Measurements from ENCODE around the gene SLC35F2. TPM values are rescaled to one million over a fixed set of nuclear protein-coding genes. Genes with fewer than 3 reads are reported as not detected.
A peak's percentile ranks its signal among the peaks of the same experiment; 100 is the strongest.

Gene SLC35F2
- total and polyA plus RNA-seq, 2 donors (not counting 1 experiment from before 2014, with no cell fraction given): 2.8 to 7.4 TPM

DNA sequence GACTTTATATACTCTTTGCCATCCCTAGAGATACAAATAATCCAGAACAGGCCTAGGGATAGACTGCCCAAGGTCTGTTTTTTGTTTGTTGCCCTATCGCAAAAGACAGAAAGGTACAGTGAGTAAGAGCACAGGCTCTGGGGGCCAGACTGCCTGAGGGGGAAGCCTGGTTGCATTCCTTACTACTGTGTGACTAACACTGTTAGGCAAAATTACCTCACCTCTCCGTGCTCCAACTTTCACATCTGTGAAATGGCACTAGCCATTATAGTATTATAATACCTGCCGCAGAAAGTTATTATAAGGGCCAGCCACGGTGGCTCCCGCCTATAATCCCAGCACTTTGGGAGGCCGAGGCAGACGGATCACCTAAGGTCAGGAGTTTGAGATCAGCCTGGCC is 14.5 kb downstream of the SLC35F2 start:
- Histone ChIP-seq H3K9me3 (ENCODE audit: control insufficient read depth, insufficient read depth, low read depth, low read length) (no peaks in the 10 kb centered on the region), H2AFZ (ENCODE audit: low read length) (no peak overlapping the region), H3K27me3 (ENCODE audit: control insufficient read depth, insufficient read depth, low read length) (no peaks in the 10 kb centered on the region), H3K27ac (ENCODE audit: insufficient read depth, low read length) (no peak overlapping the region), H3K4me3 (replicated peaks in 1 of 4; ENCODE audit: control extremely low read depth in 1 of 4, insufficient read depth in 1 of 4, low read depth in 3 of 4, low read length in 4 of 4) (no peak overlapping the region), H3K36me3 (ENCODE audit: control insufficient read depth, insufficient read depth, low read length) (no peaks in the 10 kb centered on the region), H3K9ac (ENCODE audit: insufficient read depth, low read length) (no peak overlapping the region), H3K4me1 (ENCODE audit: control insufficient read depth, extremely low read depth, insufficient read depth, low read length) (peaks cover 5% of the 10 kb centered on the region), H3K4me2 (ENCODE audit: extremely low read depth, insufficient read depth, low read length) (no peak overlapping the region), H4K20me1 (ENCODE audit: control insufficient read depth, extremely low read depth, insufficient read depth, low read length) (no peaks in the 10 kb centered on the region), H3K79me2 (ENCODE audit: control insufficient read depth, insufficient read depth, low read length) (no peaks in the 10 kb centered on the region)
- peak in 1 of 2 donors; percentile 82 for DNase-seq (ENCODE audit: low read depth in 2 of 2)
- TF ChIP-seq, protein P1, sequence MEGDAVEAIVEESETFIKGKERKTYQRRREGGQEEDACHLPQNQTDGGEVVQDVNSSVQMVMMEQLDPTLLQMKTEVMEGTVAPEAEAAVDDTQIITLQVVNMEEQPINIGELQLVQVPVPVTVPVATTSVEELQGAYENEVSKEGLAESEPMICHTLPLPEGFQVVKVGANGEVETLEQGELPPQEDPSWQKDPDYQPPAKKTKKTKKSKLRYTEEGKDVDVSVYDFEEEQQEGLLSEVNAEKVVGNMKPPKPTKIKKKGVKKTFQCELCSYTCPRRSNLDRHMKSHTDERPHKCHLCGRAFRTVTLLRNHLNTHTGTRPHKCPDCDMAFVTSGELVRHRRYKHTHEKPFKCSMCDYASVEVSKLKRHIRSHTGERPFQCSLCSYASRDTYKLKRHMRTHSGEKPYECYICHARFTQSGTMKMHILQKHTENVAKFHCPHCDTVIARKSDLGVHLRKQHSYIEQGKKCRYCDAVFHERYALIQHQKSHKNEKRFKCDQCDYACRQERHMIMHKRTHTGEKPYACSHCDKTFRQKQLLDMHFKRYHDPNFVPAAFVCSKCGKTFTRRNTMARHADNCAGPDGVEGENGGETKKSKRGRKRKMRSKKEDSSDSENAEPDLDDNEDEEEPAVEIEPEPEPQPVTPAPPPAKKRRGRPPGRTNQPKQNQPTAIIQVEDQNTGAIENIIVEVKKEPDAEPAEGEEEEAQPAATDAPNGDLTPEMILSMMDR (conservative IDR thresholded peaks at IDR 0.05 in 1 of 2, IDR thresholded peaks at IDR 0.05 in 1 of 2; ENCODE audit: low read depth in 1 of 2, low read length in 2 of 2): no peak
- no peak for TF ChIP-seq EZH2 (IDR thresholded peaks at IDR 0.05; ENCODE audit: low read length, missing control alignments)

GRCh38 chr11:107842412-107843100 is 16.0 kb downstream of the SLC35F2 start:
- Histone ChIP-seq H4K20me1 (ENCODE audit: control insufficient read depth, extremely low read depth, insufficient read depth, low read length) (no peaks in the 10 kb centered on the region), H3K4me3 (replicated peaks in 1 of 4; ENCODE audit: control extremely low read depth in 1 of 4, insufficient read depth in 1 of 4, low read depth in 3 of 4, low read length in 4 of 4) (no peak overlapping the region), H3K36me3 (ENCODE audit: control insufficient read depth, insufficient read depth, low read length) (no peaks in the 10 kb centered on the region), H3K27ac (ENCODE audit: insufficient read depth, low read length) (no peak overlapping the region), H2AFZ (ENCODE audit: low read length) (no peak overlapping the region), H3K27me3 (ENCODE audit: control insufficient read depth, insufficient read depth, low read length) (no peaks in the 10 kb centered on the region), H3K4me2 (ENCODE audit: extremely low read depth, insufficient read depth, low read length) (no peak overlapping the region), H3K9me3 (ENCODE audit: control insufficient read depth, insufficient read depth, low read depth, low read length) (no peaks in the 10 kb centered on the region), H3K4me1 (ENCODE audit: control insufficient read depth, extremely low read depth, insufficient read depth, low read length) (peaks cover 5% of the 10 kb centered on the region), H3K9ac (ENCODE audit: insufficient read depth, low read length) (no peak overlapping the region), H3K79me2 (ENCODE audit: control insufficient read depth, insufficient read depth, low read length) (no peaks in the 10 kb centered on the region)
- no peak for DNase-seq (ENCODE audit: low read depth in 2 of 2)
- TF ChIP-seq EZH2 (IDR thresholded peaks at IDR 0.05; ENCODE audit: low read length, missing control alignments): no peak
- TF ChIP-seq, protein P1 (conservative IDR thresholded peaks at IDR 0.05 in 1 of 2, IDR thresholded peaks at IDR 0.05 in 1 of 2; ENCODE audit: low read depth in 1 of 2, low read length in 2 of 2): no peak

DNA sequence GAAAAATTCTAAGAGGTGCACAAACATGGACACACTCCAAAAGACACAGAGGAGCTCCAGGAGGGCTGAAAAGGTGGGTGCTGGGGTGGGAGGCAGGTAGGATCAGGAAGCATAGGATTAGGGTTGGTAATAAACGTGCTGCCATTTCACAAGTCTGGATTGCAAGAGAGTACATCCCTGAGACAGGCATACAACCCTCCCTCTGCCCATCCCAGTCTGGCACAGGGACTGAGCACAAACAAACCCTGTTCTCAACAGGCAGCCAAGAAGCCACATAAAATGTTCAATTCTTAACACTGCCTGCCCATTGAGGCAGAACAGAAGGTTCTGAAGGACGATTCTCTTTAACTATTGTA is 18.5 kb downstream of the SLC35F2 start:
- Histone ChIP-seq H3K4me3 (replicated peaks in 1 of 4; ENCODE audit: control extremely low read depth in 1 of 4, insufficient read depth in 1 of 4, low read depth in 3 of 4, low read length in 4 of 4) (peak overlapping the region in 2 of 4 experiments; percentile 5 to 8), H3K4me1 (ENCODE audit: control insufficient read depth, extremely low read depth, insufficient read depth, low read length) (peaks cover 5% of the 10 kb centered on the region), H3K4me2 (ENCODE audit: extremely low read depth, insufficient read depth, low read length) (peak overlapping the region; percentile 61), H3K36me3 (ENCODE audit: control insufficient read depth, insufficient read depth, low read length) (no peaks in the 10 kb centered on the region), H2AFZ (ENCODE audit: low read length) (no peak overlapping the region), H3K9me3 (ENCODE audit: control insufficient read depth, insufficient read depth, low read depth, low read length) (no peaks in the 10 kb centered on the region), H3K9ac (ENCODE audit: insufficient read depth, low read length) (no peak overlapping the region), H3K79me2 (ENCODE audit: control insufficient read depth, insufficient read depth, low read length) (no peaks in the 10 kb centered on the region), H4K20me1 (ENCODE audit: control insufficient read depth, extremely low read depth, insufficient read depth, low read length) (no peaks in the 10 kb centered on the region), H3K27ac (ENCODE audit: insufficient read depth, low read length) (peak overlapping the region; percentile 54), H3K27me3 (ENCODE audit: control insufficient read depth, insufficient read depth, low read length) (no peaks in the 10 kb centered on the region)
- DNase-seq (ENCODE audit: low read depth in 2 of 2): no peak
- TF ChIP-seq, protein P1 (conservative IDR thresholded peaks at IDR 0.05 in 1 of 2, IDR thresholded peaks at IDR 0.05 in 1 of 2; ENCODE audit: low read depth in 1 of 2, low read length in 2 of 2): no peak
- TF ChIP-seq EZH2 (IDR thresholded peaks at IDR 0.05; ENCODE audit: low read length, missing control alignments): no peak

Data from fibroblast of lung (primary cell).